Inflammatory macrophage treated with lipopolysaccharide for 1 hour (primary cell): ENCODE data around the gene VASH1.

Experiments
- DNase-seq, 2 donors: peaks; one replicate each; pipeline ENCODE4 v3.0.0-alpha.2; 2020 to 2022

Gene VASH1

DNA sequence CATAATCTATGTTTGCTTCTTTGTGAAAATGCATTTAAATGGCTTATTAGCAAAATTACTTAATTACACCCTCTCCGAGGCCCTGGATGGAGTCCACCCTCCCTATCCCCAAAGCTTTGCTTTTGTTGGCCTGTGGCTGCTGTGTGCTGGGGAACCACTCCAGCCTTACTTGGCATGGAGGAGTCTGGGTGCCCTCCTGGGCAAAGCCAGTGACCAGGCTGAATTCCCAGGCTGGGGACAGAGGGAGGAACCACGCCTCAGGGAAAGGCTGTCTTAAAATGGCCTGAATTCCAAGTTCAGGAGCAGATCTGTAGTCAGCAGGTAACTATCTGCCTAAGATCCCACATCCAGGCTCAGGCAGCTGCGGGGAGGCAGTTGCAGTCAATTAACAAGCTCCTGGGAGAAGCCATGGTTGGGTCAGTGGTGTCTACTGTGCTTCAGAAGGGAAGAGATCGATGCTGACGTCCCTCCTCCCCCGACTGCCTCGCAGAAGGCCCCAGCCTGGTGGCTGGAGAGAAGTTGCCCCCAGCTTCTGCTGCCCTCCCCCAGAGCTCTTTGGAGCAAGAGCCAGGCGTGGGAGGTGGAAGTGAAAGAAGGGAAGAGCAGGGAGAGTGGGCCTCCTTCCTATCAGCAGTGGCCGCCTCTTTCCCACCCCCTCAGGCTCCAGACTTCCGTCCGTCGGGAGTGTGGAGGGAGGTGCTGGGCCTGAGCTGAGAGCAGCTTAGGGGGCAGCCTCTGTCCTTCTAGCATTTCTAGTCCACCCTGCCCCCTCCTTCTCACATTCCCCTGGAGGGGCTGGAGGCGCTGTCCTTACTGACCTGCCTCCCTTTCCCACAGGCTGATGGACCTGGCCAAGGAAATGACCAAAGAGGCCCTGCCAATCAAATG is 11.3 kb downstream of the VASH1 start:
- DNase-seq: peak; percentile 82 to 94

DNA sequence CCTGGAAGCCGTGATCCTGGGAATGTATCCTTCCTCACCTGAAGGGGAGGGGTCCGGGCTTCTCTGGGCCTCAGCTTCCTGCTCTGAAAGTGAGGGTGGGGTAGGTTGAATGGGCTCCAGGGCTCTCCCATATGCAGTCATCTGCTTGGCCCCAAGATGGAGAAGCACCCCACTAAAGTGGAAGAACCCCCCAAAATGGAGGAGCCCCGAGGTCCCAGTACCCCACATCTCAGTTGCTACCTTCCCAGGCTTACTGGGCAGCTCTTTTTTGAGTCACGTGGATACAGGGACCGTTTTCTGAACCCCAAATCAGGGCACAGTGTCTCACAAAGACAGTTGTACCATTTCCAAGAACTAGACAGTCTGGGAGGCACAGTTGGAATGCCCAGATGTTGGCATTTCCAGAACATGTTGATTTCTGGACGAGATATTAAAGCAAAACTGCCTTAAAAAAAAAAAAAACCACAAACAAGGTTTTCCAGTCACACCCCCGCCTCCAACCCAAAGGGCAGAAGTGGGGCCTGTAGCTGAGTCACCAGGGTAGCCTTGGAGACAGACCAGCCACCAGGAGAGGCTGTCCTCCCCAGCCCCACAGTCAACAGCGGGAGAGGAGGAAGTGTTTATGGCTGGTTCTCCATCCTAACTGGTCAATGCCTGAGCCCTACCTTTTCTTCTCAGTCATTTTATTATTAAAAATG is 12.1 kb downstream of the VASH1 start:
- DNase-seq: peak; percentile 88 to 94

DNA sequence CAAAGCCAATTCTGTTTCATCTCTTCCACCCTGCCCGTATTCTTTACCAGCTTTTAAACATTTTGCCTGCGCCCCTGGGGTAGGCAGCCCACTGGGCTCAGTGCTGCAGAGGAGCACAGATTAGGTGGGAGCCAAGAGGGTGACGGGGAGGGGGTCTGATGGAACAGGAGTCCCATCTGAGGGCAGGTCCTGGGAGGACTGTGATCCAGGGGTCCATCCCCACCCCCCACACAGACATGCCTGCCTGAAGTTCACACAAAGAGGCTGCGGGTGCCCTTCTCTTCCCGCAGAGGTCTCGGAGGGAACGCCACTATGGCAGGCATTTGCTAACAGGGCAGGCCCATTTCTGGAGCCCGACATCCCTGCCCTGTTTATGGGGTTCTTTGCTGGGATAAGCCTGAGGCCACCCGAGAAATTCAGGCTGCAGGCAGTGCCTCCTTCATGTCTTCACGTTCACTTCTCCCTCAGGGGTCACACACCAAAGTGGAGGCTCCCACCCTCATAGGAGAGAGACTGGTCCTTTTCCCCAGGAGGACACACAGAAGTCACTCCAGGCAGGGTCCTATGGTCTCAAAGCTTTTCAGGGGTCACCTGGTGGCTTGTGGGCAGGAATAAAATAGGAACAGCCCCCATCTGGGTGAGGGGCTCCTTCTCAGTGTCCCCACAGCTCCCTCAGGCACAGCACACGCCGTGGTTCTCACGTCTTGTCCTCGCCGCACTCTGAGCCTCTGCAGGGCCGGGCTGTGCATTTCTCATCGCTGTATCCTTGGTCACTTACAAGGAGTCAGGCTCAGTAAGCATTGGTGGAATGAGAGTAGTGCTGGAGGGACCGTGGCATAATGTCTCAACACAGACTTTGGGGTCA is 12.9 kb downstream of the VASH1 start:
- no peak for DNase-seq

DNA sequence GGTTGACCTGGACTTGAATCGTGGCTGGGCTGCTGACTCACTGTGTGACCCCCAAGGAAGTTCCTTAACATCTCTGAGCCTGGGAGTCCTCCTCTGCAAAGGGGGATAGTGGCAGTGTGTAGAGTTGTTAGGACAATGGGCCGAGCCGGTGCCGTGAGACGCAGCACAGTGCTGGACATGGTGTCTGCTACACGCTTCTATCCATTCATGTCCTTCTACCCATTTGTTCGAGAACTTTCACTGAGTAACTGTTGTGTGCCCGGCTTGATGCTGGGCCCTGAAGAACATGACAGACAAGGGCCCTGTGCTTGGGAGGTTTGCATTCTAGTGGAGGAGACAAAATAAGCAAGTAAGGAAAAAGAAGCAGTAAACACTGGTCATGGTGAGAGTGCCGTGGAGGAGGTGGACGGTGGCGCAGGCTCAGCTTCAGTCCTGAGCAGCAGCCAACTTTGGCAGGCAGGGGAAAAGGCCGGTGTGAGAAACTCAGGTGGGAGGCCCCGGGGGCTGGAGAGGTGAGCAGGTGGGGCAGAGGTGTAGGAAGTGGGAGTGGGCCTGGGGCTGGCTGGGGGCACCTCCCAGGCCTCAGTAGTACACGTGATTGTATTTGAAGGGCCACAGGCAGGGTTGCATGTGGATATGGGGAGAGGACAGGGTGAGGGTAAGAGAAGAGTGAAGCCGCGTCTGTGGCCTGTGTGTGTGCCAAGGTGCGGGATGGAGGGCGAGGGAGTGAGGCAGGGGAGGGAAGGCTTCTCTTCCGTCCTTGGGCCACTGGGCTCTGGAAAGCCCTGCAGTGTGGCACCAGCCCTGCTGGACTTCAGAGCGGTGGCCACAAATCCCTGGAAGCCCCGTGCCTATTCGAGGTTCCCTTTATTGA is 13.8 kb downstream of the VASH1 start:
- DNase-seq: no peak

DNA sequence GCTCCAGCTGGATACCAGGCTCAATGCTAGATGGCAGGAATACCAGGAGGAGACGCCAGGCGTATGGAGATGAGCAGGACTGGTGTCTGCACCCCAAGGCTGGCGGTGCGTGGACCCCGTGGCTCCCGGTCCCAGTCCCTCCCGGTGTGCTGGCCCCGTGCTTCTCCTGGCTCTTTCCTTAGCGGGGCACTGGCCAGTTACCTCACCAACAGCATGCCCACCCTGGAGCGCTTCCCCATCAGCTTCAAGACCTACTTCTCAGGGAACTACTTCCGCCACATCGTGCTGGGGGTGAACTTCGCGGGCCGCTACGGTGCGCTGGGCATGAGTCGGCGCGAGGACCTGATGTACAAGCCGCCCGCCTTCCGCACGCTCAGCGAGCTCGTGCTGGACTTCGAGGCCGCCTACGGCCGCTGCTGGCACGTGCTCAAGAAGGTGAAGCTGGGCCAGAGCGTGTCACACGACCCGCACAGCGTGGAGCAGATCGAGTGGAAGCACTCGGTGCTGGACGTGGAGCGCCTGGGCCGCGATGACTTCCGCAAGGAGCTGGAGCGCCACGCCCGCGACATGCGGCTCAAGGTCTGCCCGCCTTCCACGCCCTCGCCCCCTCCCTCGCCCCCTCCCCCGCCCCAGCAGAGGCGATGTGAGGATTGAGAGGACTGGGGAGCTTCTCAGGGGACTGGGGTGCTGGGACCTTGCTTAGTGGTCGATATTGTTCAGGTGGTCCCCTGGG is 14.6 kb downstream of the VASH1 start:
- no peak for DNase-seq

DNA sequence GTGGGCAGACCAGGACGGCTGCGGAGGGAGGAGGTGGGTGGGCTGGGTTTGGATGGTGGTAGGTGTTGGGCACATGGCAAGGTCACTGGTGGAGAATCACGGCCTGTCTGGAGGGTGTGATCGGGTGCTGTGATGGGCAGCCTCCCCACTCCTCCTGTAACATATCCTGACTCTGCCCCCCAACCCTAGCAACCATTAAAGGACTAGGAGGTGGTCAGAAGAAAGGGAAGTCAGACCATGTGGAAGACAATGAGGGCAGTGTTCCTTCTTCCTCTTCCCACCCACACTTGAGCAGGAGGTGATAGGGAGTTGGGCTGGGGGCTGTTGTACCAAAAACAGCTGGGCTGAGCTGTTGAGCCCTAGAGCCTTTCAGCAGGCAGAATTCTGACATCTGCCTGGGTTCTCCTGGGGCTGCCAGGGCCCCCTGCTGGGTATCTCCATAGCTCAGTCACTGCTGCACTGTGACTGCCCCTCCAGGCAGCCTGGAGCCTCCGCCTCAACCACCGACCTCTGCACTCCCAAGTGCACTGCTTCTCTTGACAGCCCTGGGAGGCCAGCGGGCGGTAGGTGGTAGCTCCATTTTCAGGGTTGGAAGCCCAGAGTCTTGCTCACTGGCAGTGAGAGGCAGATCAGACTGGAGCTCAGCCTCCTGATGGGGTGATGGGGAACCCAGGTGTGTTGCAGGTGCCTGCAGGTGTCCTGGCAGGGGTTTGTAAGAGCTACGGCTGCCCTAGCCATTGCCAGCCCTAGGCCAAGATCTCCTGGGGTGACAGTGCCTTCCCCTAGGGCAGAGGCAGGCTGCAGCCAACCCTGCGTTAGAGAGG is 15.4 kb downstream of the VASH1 start:
- peak in 1 of 2 donors; percentile 46 for DNase-seq

DNA sequence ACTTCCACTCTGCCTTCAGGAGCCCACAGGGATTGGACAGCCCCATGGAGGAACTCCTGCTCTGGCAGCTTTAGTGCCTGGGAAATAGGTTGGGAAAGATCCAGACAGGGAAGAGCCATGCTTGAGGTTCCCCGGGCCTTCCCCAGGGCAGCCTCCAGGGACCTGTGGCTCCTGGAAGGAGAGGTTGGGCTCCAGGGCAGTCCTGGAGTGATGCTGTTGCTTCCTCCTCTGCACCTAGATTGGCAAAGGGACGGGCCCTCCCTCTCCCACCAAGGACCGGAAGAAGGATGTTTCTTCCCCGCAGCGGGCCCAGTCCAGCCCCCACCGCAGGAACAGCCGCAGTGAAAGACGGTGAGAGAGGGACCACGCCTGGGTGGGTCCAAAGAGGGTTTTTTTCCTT is 16.5 kb downstream of the VASH1 start:
- no peak for DNase-seq

DNA sequence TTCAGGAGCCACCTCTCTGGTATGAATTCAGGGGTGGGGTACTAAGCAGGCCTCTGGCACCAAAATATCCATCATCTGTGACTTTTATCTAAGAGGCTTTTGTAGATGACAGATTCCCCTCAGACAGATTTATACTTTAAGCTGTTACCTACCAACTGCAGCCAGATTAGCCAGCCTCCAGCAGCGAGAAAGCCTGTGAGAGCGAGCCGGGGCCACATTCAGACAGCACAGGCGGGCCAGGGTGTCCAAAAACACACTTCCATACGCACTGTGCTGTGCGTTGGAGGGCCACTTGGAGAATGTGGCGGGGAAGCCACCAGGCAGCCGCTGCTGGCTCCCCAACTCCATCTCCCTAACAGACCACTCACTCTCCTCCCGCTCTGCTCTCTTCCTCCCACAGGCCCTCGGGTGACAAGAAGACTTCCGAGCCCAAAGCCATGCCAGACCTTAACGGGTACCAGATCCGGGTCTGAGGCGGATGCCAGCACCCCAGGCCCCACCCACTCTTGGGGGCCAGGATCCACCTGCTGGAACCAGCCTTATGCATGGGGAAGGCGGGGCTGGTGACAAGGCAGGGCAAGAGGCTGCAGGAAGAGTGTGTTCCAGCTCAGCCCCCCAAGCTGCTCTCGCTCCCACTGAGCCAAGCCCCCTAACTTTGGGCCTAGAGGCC is 17.4 kb downstream of the VASH1 start:
- no peak for DNase-seq

DNA sequence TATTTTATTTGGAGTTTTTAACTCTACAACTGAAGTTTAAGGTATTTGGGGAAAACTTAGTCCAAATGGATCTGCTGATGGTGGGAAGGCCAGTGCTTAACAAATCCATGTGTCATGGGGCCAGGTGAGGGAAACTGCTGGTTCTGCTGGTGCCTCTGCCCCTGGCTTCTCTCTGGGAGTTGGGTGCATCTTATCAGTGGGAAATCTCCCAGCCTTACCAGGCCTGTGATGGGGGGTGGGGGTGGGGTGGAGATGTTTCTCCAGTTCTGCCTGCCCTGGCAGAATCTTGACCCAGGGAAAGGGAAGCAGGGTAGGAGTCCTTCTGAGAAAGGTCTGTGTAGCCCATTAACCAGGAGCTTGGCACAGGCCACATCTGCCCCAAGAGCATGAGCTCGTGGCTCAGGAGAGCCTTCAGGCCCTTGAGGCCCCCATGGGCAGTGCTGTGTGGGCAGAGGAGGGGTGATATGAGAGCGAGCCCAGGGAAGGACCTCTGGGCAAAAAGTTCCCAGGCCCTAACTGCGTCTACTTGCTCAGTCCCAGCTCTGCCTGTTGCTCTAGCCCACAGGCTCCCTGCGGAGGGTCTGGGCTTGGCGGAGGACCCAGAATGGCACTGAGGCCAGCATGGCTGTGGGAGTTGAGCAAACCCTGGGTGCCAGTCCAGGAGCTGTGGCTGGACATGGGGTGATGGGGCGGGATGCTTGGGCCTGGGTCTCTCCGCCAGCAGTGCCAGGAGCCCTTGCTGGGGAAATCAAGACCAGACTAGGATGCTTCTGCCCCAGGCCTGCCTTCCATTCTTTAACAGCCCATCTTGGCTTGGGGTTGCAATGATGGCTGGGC is 18.2 kb downstream of the VASH1 start:
- no peak for DNase-seq

DNA sequence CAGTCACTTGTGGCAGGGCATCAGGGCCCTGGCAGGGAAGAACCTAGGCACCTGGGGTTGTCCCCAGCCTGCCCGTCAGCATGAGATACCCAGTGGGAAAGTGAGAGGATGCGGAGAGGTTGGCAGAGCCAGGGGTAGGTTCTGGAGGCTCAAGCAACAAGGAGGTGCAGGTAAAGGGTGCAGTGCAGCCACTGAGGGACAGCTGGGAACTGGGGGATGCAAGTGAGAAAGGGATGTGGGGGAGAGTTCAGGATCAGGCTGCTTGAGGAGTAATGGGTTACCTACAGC is 18.7 kb downstream of the VASH1 start:
- no peak for DNase-seq

DNA sequence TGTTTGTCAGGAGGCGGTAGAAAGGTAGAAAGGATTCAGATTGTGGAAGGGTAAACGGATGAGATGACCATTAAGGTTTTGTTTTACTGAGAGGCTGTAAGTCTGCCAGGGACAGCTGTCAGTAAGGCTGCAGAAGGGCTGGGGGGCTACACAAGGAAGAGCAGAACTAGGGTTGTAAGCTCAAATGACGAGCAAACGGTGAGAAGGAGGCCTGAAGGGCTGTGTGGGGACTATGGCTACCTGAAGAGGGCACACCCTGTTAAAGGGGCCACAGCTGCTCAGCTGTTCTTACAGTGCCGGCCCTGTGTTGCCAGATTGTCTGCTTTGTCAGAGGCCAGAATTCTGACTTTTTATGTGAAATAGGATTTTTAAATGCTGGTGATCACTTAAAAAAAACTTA is 19.1 kb downstream of the VASH1 start:
- no peak for DNase-seq

DNA sequence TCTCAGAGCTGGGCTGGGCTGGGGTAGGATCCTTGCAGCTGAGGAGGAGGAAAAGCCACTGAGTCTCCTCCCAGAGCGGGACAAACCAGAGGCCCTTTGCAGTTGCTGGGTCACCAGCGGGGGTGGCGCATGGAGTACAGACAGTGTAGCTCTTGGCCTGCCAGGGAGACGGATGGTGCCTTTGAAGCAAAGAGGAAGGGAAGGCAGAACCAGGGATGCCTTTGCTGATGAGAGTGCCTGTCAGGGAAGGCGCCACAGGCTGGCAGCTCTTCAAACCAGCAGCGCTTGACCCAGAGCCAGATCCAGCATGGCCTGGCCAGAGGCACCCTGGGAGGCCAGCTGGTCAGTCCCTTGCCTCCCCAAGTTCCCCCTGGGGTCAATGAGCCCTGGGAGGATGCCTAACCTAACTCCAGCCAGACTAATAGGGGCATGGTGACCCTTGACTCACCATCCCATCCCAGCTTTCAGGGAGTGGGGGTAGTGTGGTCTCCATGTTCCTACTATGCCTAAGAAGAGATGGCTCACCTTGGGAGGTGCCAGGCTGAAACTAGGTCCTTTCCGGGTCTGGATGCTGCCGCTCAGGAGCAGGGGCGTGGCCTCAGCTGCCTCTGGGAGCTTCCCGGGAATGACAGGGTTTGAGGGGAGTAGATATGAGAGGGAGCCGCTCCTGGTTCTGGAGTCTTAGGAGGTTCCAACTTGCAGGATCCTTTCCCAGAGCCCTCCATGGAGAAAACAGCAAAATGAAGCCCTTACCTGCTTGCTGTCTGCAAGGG is 19.8 kb downstream of the VASH1 start:
- DNase-seq: no peak

DNA sequence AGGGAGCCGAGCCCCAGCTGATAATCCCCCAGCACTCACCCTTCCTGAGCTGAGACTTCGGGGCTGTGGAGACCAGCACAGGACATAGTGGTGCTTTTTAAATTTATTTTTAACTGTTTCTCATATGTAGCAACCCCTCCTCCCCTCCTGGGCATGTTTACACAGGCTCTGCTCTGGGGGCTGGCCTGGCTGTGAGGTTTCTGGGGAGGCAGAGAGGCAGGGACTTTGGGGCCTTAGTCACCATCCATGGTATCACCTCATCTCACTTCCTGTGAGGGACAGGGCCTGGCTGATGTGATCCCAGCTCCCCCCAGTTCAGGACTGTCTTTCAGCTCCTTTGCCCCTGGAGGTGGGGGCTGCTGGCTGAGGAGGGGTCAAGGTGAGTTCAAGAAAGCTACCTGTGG is 20.4 kb downstream of the VASH1 start:
- no peak for DNase-seq

DNA sequence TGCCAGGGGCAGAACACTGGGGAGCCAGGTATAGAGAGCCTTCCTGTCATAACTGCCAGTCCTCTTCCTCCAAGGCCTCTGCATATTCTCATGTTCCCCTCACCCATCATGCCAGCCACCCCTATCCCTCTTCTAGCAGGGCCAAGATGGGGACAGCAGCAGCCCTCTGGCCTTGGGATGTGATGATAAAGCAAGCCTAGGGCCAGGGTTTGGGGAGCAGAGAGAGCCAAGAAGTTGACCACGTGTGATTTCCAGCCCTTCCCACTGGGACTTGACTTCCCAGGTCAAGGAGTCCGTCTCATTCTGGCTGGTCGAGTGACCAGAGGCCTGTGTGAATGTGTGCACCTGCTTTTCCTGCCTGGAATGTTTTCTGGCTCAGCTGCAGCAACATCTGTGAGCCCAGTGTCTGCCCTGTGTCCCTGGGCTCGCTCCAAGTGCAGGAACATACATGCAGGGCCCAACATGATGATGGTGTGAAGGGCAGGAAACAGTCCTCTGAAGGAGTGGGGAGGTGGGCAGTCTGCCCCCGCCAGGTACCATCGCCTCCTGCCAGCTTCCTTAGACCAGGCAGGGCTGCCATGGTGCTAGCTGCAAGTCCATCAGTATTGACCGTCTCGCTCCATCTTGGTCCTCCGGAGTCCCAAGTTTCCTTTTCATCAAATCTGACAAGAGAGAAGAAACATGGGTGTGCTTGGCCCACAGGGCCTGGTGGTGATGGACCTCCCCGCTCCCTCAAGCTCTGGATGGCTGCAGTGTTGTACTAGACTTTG is 21.0 kb downstream of the VASH1 start:
- DNase-seq: no peak

DNA sequence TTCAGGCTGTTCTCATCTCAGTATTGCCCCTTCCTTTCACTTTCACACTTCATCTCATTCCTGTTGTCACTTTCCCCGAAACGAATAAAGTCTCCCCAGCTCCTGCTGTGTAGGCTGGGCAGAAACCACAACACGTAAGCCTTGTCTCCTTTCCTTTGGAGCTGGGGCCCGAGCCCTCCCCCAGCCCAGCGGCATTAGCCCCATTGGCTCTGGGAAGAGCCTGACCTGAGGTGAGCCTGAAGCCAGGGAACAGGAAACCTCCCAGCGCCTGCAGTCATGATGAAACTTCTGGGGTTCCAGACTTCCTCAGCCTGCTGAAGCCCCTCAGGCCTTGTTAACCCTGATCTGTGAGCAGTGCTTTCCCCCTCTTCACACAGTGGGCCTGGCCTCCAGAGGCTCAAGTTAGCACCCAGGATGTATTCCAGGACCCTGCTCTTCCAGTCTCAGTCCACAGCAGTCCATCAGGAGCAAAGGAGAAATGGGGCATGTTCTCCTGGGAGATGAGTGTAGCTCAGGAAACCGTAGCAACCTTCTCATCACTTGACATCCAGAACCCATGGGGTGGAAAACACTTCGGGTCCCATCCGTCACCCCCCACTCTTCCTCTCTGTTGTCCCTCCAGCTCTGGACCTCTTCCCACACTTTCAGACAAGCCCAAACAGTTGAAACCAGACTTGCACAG is 21.8 kb downstream of the VASH1 start:
- DNase-seq: peak in 1 of 2 donors; percentile 21

DNA sequence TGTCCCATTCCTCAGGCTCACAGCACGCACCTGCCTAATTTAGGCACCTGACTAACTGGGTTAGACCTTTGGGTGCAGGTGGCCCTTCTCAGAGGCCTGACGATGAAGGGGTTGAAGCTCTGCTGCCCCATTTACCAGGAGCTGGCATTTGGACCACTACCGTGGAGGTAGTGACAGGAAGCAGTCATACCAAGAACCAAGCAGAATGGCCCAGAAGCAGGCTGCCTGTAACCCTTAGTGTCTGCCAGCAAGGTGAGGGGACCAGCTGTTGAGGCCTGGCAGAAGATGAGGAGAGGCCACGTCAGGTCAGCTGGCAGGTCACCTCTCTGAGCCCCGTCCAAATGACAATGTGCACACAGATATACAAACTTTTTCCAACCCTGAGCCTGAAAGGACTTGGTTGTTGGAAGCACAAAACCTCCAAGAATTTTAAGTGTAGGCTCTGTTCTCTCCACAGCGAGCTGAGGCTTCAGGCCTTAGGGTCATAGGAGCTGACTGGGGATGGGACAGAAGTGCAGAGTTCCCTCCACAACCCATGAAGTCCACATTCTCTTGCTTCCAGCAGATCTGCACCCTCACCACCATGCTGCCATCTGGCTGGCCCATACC is 23.1 kb downstream of the VASH1 start:
- no peak for DNase-seq

DNA sequence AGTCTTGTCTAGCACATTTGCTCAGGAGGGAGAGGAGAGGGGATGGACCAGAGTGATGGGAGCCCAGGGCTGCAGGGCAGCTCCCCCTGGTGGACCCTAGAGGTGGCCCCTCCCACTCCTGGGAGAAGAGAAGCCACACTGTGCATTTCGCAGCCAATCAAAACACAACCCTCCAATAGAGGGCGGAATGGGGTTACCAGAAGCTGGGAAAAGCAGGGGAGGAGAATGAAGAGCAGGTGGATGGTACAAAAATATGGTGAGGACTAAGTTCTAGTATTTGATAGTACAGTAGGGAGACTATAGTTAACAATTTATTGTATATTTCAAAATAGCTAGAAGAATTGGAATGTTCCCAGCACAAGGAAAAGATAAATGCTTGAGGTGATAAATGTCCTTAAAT is 23.6 kb downstream of the VASH1 start:
- DNase-seq: peak; percentile 73 to 91
